Measurements from ENCODE around the gene ALG2. TPM values are rescaled to one million over a fixed set of nuclear protein-coding genes. Genes with fewer than 3 reads are reported as not detected.
A peak's percentile ranks its signal among the peaks of the same experiment; 100 is the strongest.

The ALG2 gene
- total and polyA plus RNA-seq, 2 of the 13 experiments (the other 11 are each of a cell fraction or from before 2014, with no cell fraction given) = 46.2 to 49.0 TPM

GRCh38 chr9:99221621-99222415 lies at the start of gene ALG2, which contains the start of gene SEC61B (continued):
- TF ChIP-seq HNF1A (IDR thresholded peaks at IDR 0.05; ENCODE audit: low read depth) (no peak), HNF1A (CRISPR knock-in tag; IDR thresholded peaks at IDR 0.05; ENCODE audit: borderline replicate concordance) (peak; percentile 24; the same call in 1 of the 2 replicates), NCOA1 (CRISPR knock-in tag; IDR thresholded peaks at IDR 0.05) (no peak), PBX2 (CRISPR knock-in tag; IDR thresholded peaks at IDR 0.05) (no peak), ZNF788 (CRISPR knock-in tag; IDR thresholded peaks at IDR 0.05; ENCODE audit: borderline replicate concordance) (peak; percentile 68), ZMYM3 (CRISPR knock-in tag; IDR thresholded peaks at IDR 0.05) (no peak), KDM4B (CRISPR knock-in tag; IDR thresholded peaks at IDR 0.05) (peak; percentile 43; the same call in 1 of the 2 replicates), ZFP91 (CRISPR knock-in tag; IDR thresholded peaks at IDR 0.05; ENCODE audit: borderline replicate concordance) (peak; percentile 90), ZBED4 (CRISPR knock-in tag; IDR thresholded peaks at IDR 0.05; ENCODE audit: borderline replicate concordance) (peak; percentile 21; the same call in 1 of the 2 replicates), GZF1 (CRISPR knock-in tag; IDR thresholded peaks at IDR 0.05) (no peak; the same call in 1 of the 2 replicates), ELF3 (CRISPR knock-in tag; IDR thresholded peaks at IDR 0.05) (0 out of 2 replicates have a peak, but pooled peaks have one; percentile 39), ZBTB42 (CRISPR knock-in tag; IDR thresholded peaks at IDR 0.05) (peak; percentile 40; the same call in 1 of the 2 replicates), TARDBP (CRISPR knock-in tag; IDR thresholded peaks at IDR 0.05) (0 out of 2 replicates have a peak, but pooled peaks have one; percentile 24), MTF2 (CRISPR knock-in tag; IDR thresholded peaks at IDR 0.05; ENCODE audit: borderline replicate concordance) (peak; percentile 48; the same call in 1 of the 2 replicates), KDM2A (CRISPR knock-in tag; IDR thresholded peaks at IDR 0.05; ENCODE audit: borderline replicate concordance, low read depth) (peak; percentile 80), PBX3 (CRISPR knock-in tag; IDR thresholded peaks at IDR 0.05; ENCODE audit: borderline replicate concordance) (no peak)

Data from HepG2 (cell line).